Measurements from ENCODE around the gene CCR6.

DNA sequence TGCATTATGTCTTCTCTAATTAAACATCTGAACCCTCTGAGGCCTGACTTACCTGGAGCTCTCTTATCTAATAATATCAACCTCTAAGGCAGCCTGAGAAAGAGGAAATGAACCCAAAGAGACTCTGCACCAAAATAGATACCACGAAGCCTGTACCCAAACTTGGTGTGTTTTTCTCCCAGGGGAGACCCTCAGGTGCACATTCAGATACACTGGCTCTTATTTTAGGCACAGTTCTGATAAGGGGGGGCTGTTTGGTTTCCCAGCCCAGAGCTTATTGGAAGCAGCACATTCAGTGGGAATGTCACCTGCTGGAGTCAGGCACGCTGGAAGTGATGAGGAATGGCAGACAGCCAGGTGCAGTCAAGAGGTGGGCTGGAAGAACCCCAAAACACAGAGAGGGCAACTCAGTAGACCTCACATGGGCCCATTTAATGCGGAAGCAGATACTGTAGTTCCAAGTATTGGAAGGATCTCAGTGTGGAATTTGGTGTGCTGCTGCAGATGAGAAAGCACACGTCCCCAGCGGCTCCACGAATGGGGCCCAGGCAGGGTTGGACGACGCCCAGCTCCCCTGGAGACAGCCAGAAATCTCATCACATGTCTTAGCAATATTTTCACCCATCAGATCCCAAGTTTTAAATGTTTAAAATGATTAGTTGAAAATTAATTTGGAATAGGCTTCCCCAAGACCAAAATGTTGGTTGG lies 9.7 kb upstream of the CCR6 start:
- TF ChIP-seq, protein P1, sequence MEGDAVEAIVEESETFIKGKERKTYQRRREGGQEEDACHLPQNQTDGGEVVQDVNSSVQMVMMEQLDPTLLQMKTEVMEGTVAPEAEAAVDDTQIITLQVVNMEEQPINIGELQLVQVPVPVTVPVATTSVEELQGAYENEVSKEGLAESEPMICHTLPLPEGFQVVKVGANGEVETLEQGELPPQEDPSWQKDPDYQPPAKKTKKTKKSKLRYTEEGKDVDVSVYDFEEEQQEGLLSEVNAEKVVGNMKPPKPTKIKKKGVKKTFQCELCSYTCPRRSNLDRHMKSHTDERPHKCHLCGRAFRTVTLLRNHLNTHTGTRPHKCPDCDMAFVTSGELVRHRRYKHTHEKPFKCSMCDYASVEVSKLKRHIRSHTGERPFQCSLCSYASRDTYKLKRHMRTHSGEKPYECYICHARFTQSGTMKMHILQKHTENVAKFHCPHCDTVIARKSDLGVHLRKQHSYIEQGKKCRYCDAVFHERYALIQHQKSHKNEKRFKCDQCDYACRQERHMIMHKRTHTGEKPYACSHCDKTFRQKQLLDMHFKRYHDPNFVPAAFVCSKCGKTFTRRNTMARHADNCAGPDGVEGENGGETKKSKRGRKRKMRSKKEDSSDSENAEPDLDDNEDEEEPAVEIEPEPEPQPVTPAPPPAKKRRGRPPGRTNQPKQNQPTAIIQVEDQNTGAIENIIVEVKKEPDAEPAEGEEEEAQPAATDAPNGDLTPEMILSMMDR (conservative IDR thresholded peaks at IDR 0.05; ENCODE audit: low read length), result no peak
- TF ChIP-seq EZH2phosphoT487 (IDR thresholded peaks at IDR 0.05; ENCODE audit: borderline replicate concordance, low read depth, low read length), result no peak

All from OCI-LY7 (cell line).